HFF-Myc (cell line): ENCODE results near the gene EEFSEC.
A peak's percentile ranks its signal among the peaks of the same experiment; 100 is the strongest.

Experiments used
- DNase-seq: peaks from one replicate; pipeline ENCODE4 v3.0.0-alpha.2; 2011; ENCODE audit warnings: low read depth; ENCODE audit errors: extremely low read depth
- H3K4me3 ChIP-seq: replicated peaks from 2 replicates; pipeline ENCODE4 v1.5.1; 2011; ENCODE audit warnings: low read depth, mild to moderate bottlenecking, control low read depth, low read length
- TF ChIP-seq, protein P1 (sequence below): IDR thresholded peaks from 2 replicates; pipeline ENCODE4 v1.5.1; 2012; ENCODE audit warnings: mild to moderate bottlenecking, low read depth, low read length, control low read depth; ENCODE audit errors: missing control alignments

The EEFSEC gene

DNA sequence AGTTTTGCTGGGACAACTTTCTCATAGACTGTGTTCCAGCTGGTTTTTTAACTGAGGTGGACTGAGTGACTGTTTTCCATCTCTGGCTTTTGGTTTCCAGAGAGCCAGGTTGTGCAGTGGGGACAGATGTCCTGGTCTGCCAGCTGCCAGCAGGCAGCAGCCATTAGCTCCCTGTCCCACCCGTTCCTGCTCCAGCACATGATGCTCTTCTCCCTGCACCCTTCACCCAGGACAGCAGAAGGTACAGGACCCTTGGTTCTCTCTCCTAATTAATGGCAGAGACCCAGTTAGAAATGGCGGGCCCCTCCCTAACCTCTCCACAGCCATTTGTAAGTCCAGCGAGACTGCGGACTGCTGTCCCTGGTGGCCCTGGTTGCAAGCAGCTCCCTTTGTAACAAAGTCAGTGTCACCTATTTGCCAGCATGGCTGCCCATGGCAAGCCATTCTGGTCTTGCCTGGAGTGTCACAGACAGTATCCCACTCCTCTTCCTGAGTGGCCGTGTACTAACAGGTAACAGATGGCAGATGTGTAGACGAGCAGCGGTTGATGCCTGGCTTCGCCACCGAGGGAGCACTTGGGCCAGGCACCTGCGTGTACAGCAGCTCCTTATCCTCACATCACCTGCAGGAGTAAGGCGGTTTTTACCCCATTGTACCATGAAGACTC, 165.1 kb downstream of the EEFSEC start:
- TF ChIP-seq, protein P1, sequence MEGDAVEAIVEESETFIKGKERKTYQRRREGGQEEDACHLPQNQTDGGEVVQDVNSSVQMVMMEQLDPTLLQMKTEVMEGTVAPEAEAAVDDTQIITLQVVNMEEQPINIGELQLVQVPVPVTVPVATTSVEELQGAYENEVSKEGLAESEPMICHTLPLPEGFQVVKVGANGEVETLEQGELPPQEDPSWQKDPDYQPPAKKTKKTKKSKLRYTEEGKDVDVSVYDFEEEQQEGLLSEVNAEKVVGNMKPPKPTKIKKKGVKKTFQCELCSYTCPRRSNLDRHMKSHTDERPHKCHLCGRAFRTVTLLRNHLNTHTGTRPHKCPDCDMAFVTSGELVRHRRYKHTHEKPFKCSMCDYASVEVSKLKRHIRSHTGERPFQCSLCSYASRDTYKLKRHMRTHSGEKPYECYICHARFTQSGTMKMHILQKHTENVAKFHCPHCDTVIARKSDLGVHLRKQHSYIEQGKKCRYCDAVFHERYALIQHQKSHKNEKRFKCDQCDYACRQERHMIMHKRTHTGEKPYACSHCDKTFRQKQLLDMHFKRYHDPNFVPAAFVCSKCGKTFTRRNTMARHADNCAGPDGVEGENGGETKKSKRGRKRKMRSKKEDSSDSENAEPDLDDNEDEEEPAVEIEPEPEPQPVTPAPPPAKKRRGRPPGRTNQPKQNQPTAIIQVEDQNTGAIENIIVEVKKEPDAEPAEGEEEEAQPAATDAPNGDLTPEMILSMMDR = no peak
- DNase-seq = no peak
- H3K4me3 ChIP-seq = no peak overlapping the region

DNA sequence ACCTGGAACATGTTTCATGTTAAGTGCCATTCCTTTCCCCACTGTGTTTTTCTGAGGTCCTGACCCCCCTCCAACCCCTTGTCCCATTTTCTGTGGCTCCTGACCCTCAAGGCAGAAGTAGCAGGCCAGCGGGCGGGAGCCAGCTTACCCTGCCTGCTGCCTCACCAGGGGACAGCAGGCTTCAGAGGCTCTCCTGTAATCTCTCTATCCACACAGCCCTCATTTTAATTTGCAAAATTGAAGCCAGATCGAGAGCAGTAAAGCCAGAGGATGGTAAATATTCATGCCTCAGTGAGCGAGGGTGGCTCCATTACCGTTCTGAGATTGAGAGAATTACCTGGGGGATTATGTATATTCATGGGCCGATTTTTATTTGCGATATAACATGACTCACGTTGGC, 165.8 kb downstream of the EEFSEC start:
- no peak overlapping the region for H3K4me3 ChIP-seq
- TF ChIP-seq, protein P1 = no peak
- no peak for DNase-seq

DNA sequence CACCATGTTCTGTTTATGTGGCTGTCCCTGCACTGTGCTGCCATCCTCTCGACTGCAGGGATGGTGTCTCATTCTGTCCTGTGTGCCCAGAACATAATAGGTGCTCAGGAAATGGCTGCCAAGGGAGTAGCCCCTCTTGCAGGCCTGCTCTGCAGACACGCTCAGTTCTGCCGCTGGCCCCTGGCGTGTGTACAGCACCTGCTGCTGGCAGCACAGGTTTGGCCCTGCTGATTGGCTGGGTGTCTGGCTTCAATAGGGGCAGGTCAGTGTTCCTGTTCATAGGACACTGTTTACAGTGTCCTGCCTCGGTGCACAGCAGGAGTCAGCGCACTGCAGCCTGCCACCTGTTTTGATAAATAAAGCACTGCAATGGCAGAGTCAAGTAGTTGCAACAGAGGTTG, 166.5 kb downstream of the EEFSEC start:
- H3K4me3 ChIP-seq = no peak overlapping the region
- no peak for DNase-seq
- TF ChIP-seq, protein P1 = no peak

DNA sequence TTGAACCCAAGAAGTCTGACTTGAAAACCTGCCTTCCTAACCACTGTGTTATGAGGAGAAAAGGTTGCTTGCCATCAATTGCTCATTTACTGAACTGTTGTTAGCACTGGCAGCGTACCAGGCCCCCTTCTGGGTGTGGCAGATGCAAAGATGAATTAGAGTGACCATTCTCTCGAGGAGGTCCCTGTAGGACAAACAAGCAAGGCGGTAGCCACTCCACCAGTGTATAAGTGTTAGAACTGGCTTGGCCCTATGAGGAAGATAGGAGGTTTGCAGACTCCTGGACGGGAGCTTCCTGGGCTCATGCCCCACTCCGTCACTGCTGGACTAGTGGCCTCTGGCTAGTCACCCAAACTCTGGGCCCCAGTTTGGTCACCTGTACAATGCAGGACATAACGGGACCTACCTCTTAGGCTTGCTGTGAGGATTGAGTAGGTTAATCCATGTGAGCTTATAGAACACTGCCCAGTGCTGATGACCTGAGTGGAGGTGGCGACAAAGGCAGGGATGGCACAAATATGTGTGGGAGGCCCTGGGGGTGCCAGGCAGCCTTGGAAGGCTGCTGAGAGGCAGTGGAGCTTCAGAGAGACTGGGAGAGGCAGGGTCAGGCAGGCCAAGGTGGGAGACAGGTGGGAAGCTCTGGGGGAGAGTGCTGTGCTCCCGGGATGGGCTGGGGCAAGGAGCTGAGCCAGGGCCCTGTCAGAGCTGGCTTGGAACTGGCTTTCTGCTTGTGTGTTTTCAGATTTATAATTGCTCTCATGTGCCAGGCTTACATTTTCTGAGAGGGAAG, 167.5 kb downstream of the EEFSEC start:
- no peak overlapping the region for H3K4me3 ChIP-seq
- DNase-seq = no peak
- TF ChIP-seq, protein P1 = no peak

DNA sequence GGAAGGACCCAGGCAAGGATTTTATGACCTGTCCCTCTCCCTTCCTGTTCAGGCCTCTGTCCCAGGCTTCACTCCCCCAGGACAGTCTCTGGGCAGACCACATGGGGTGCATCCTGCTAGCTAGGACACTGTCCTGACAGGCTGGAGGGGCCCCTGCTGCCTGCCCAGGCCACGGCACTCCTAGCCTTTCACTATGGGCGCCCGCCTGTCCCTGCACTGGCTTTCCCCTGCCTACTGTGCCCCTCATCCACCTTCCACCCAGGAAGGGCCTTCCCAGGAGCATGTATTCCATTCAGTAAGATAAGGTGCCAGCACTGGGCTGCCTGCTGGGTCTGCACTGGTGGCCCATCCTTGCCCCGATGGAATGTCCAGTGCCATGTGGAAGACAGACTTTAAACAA, 168.1 kb downstream of the EEFSEC start:
- TF ChIP-seq, protein P1 = no peak
- DNase-seq = no peak

DNA sequence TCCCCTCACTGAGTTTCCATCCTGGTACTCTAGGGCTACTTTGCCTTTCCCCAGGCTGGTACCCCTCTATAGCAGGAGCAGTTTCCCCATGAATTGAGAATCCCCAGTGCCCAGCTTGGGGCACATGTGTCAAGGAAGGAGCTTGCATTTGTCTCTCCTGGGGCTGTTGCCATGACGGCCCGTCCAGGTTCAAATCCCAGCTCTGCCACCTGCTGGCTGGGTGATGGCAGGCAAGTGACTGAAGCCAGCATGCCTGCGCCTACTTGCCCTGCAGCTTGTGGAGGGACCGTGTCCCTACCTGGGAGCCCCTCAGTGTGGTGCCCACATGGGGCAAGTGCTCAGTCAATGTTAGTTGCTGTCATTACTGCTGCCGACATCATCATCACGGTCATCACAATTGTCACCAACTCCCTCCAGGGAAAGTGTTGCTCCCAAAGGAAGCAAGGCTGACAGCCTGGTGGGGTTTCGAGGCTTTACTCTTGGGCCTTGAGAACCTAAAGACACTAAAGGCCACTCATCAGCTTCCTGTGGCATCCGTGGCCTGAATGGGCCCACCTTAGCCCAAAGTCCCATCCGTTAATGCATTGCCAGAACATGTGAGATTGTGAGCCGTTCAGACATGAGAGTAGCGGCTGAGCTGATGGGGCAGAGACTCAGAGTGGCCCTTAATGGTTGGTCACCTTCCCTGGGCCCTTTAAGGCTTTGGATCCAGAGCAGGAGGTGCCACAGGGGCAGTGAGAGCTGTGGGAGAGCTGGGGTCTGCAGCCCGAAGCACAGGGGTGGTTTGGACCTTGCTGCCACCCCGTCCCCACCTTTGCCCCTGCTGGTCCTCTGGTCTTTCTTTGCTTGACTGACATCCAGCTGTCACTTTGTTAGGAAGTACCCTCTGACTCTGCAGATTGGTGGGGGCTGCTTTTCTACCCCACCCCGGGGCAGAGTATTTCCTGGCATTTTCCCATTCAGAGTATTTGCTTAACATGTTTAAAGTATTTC, 169.0 kb downstream of the EEFSEC start:
- no peak for DNase-seq

More for the DNA sequence above, 168.1 kb downstream of the EEFSEC start:
- no peak overlapping the region for H3K4me3 ChIP-seq

More for the DNA sequence above, 169.0 kb downstream of the EEFSEC start:
- H3K4me3 ChIP-seq = no peak overlapping the region
- TF ChIP-seq, protein P1 = peak; percentile 68
